Kidney (tissue), 14 donors: ENCODE results near the gene KRT222. TPM values are rescaled to one million over a fixed set of nuclear protein-coding genes. Genes with fewer than 3 reads are reported as not detected.

Experiments
- DNase-seq, 5 donors: peaks; one replicate each; pipeline ENCODE4 v3.0.0-alpha.2; 2013 to 2020
- FAIRE-seq: peaks from 2 replicates; lab custom pipeline; 2012; peaks lifted over from hg19 to GRCh38; lab: Jason Lieb, UNC
- H3K27ac ChIP-seq, 2 donors: one replicate each; pipeline ENCODE4 v1.7.0; 2013; ENCODE audit warnings: low read depth in 2 of 2, low read length in 2 of 2, inconsistent platforms in 1 of 2
- H3K27me3 ChIP-seq: one replicate; pipeline ENCODE4 v1.7.1; 2013; ENCODE audit warnings: low read length, inconsistent platforms; ENCODE audit not compliant: control insufficient read depth, insufficient read depth
- H3K36me3 ChIP-seq, 3 donors: one replicate each; pipeline versions ENCODE4 v1.7.0 to v1.7.1; 2013; ENCODE audit warnings: low read length in 3 of 3, control low read depth in 1 of 3, inconsistent platforms in 1 of 3; ENCODE audit not compliant: insufficient read depth in 3 of 3, control insufficient read depth in 2 of 3
- H3K4me1 ChIP-seq, 3 donors: one replicate each; pipeline versions ENCODE4 v1.7.0 to v1.7.1; 2013; ENCODE audit warnings: low read length in 3 of 3, inconsistent platforms in 1 of 3, low read depth in 1 of 3; ENCODE audit not compliant: control insufficient read depth in 2 of 3, insufficient read depth in 2 of 3
- H3K4me3 ChIP-seq, 3 donors: one replicate each; pipeline versions ENCODE4 v1.7.0 to v1.8.1; 2013; ENCODE audit warnings: low read length in 3 of 3, control low read depth in 1 of 3, inconsistent platforms in 1 of 3
- H3K9ac ChIP-seq, 3 donors: one replicate each; pipeline versions ENCODE4 v1.7.0 to v1.7.1; 2013; ENCODE audit warnings: low read length in 3 of 3, control low read depth in 1 of 3, inconsistent platforms in 1 of 3
- H3K9me3 ChIP-seq, 3 donors: one replicate each; pipeline versions ENCODE4 v1.7.0 to v1.7.1; 2013; ENCODE audit warnings: low read length in 3 of 3, control low read depth in 1 of 3, inconsistent platforms in 1 of 3; ENCODE audit not compliant: control insufficient read depth in 2 of 3, insufficient read depth in 1 of 3
- intact Hi-C: fragments of 100-400 bp; cut with DNase I; formaldehyde crosslinking; loops from one replicate; pipeline ENCODE4 v1.11.1; 2022
- polyA plus RNA-seq: library from polyadenylated mRNA; stranded (reverse); fragments of 350-450 nt; fragmentation: Illumina TruSeq; extraction: RNeasy Lipid Tissue Mini Kit (QIAGEN cat#74804); gene quantifications from one replicate; pipeline ENCODE4 v1.2.3, GENCODE V29; 2014; ENCODE audit warnings: low read depth, low replicate concordance; ENCODE audit not compliant: insufficient read depth
- total RNA-seq: library from RNA; stranded (reverse); fragmentation: NEBNext Ultra II Directional; extraction: Animal tissue kit (Norgen Biotek cat#: 25700); gene quantifications from one replicate; pipeline ENCODE4 v1.2.1, GENCODE V29; 2021
- TF ChIP-seq, protein P1 (sequence below): IDR thresholded peaks from 3 replicates; pipeline ENCODE4 v1.5.1; 2012; ENCODE audit warnings: mild to moderate bottlenecking, moderate library complexity, borderline replicate concordance; ENCODE audit not compliant: insufficient read depth; ENCODE audit errors: extremely low read depth
- donor health status: control.
- donor health status: control.
- donor health status: control.
- donor health status: control.
- donor health status: control.
- donor health status: DM: yes; HTN: yes; CAD: no.
- donor health status: Normal renal cell carcinoma (clear cell type).

KRT222 gene
- total and polyA plus RNA-seq, 2 donors from 2014 or later = 1.2 to 6.6 TPM

DNA sequence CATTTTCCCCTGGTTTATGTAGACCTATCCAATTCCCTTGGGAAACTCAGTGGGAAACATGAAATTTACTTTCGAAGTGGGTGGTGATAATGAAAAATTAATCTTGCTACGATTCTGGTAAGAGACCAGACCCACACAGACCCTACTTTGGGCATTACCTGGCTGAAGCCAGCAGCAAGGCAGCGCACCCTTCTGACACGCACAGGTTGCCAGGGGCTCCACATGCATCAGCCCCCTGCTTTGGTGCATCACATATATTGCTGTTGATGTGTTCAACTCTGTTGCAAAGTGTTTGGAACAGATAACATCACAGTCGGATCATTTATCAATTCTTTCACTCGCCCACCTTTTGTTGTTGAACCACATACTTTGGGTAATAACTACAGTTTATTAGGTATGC, 44.0 kb downstream of the KRT222 start:
- no peaks in the 10 kb centered on the region for H3K9me3 ChIP-seq
- intact Hi-C loops = no loop called here
- no peaks in the 10 kb centered on the region for H3K36me3 ChIP-seq
- FAIRE-seq = no peak
- TF ChIP-seq, protein P1, sequence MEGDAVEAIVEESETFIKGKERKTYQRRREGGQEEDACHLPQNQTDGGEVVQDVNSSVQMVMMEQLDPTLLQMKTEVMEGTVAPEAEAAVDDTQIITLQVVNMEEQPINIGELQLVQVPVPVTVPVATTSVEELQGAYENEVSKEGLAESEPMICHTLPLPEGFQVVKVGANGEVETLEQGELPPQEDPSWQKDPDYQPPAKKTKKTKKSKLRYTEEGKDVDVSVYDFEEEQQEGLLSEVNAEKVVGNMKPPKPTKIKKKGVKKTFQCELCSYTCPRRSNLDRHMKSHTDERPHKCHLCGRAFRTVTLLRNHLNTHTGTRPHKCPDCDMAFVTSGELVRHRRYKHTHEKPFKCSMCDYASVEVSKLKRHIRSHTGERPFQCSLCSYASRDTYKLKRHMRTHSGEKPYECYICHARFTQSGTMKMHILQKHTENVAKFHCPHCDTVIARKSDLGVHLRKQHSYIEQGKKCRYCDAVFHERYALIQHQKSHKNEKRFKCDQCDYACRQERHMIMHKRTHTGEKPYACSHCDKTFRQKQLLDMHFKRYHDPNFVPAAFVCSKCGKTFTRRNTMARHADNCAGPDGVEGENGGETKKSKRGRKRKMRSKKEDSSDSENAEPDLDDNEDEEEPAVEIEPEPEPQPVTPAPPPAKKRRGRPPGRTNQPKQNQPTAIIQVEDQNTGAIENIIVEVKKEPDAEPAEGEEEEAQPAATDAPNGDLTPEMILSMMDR = no peak
- H3K4me1 ChIP-seq = peaks cover 2 to 6% (median 4%) of the 10 kb centered on the region in 3 donors
- no peak overlapping the region for H3K4me3 ChIP-seq
- DNase-seq = no peak
- H3K27me3 ChIP-seq = no peaks in the 10 kb centered on the region
- H3K27ac ChIP-seq = no peak overlapping the region
- H3K9ac ChIP-seq = no peak overlapping the region

DNA sequence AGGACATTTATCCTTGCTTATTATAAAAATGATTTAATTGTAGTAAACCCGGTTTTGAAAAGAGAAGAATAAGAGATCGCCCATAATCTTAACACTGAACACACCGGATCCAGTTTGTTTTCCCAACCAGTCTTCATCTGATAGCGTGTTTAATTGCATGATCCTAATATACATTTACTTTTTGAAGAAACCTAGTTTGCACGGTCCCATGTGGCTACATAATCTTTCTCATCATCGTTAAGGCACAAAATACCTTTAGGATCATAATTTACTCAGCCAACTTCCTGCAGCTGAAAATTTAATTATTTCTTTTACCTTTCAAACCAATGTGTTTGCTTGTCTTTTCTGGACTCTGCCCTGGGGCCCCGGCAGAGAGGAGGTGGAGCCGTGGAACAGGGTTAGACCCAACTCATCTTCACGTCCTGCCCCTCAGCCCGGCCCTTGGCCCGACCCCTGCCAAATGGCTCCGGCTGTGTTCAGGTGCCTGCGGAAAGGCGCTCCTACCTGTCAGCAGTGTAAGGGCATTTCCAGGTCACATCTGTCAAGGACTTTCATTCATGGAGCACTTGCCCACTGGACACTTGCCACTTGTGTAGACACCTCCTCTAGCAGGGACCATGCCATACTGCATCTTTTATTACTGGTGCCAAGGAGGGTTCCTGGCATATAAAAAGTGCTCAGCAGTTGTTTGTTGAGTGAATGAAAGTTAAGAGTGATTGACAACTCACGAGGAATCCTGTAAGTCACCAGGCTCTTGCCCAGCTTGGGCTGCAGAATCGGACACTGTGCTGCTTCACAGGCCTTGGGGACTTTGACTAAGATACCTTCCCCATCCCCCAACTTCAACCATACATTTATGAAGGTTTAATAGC, 46.0 kb downstream of the KRT222 start:
- DNase-seq (no peak), FAIRE-seq (no peak)
- no peak overlapping the region for H3K4me3 ChIP-seq
- no peaks in the 10 kb centered on the region for H3K27me3 ChIP-seq
- H3K36me3 ChIP-seq = no peaks in the 10 kb centered on the region
- intact Hi-C loops = loop anchor here (10.0 kb wide), 1 partner anchor 166 kb away; the partner anchor contains the start of gene KRT27
- no peak overlapping the region for H3K27ac ChIP-seq
- TF ChIP-seq, protein P1 = no peak
- H3K9me3 ChIP-seq = no peaks in the 10 kb centered on the region
- H3K4me1 ChIP-seq = peaks cover 2 to 18% (median 4%) of the 10 kb centered on the region in 3 donors
- H3K9ac ChIP-seq = no peak overlapping the region

DNA sequence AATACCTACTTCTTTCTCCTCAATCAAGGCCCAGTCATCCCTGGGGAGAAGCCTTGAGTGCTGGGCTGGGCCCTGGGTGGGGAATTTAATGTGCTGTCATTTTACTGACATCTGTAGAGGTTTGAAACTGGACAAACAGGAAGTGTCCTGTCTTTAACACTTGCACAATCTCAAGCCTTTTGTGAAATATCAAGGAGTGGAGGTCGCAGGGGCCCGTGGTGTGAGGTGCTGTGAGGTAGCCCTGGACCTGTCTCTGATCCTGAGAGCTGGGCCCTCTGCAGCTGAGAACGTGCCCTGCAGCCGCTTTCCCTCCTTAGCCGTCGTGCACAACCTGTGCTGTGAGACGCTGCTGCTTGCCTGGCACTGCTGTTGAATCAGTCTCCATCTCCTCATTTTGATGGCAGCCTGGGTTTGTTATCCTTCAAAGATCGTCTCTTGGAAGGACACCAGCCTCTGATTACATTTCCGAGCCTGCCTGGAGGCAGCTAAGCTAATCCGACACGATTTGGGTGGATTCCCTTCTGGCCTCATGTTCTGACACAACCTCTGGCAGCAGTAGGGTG, 47.2 kb downstream of the KRT222 start:
- no peaks in the 10 kb centered on the region for H3K36me3 ChIP-seq
- intact Hi-C loops = loop anchor here (10.0 kb wide), 1 partner anchor 167 kb away; the partner anchor contains the start of gene KRT27

More for the DNA sequence above, 47.2 kb downstream of the KRT222 start:
- Histone ChIP-seq H3K9me3 (no peaks in the 10 kb centered on the region), H3K27ac (no peak overlapping the region), H3K4me1 (peaks cover 2 to 18% (median 4%) of the 10 kb centered on the region in 3 donors), H3K9ac (no peak overlapping the region), H3K4me3 (no peak overlapping the region), H3K27me3 (no peaks in the 10 kb centered on the region)
- DNase-seq (no peak), FAIRE-seq (no peak)
- TF ChIP-seq, protein P1 = no peak
